Measurements from ENCODE around the gene C11orf52.

- TF ChIP-seq CTCF (IDR thresholded peaks at IDR 0.05) = no peak
- no peak for TF ChIP-seq POLR2A (IDR thresholded peaks at IDR 0.05)
Observed at GRCh38 chr11:111909378-111909777, 9.3 kb upstream of the C11orf52 start.

All from stomach (tissue), 4 donors.